HG02852 (cell line): Measurements from ENCODE around the gene GRIK1.

Experiments
- ATAC-seq: cut with Tn5 transposase; IDR thresholded peaks from one replicate; pipeline ENCODE4 v1.9.1; 2021; ENCODE audit warnings: mild to moderate bottlenecking, moderate library complexity; ENCODE audit not compliant: unreplicated experiment

The GRIK1 gene

GRCh38 chr21:29499734-29500343 lies 440.0 kb downstream of the GRIK1 start:
- no peak for ATAC-seq

- ATAC-seq: no peak
These were observed 440.6 kb downstream of the GRIK1 start for GRCh38 chr21:29499229-29499628.

- ATAC-seq: no peak
These were observed 443.5 kb downstream of the GRIK1 start for GRCh38 chr21:29496337-29496736.

GRCh38 chr21:29490016-29490415 lies 449.8 kb downstream of the GRIK1 start:
- no peak for ATAC-seq

GRCh38 chr21:29487154-29487553 lies 452.6 kb downstream of the GRIK1 start:
- ATAC-seq: no peak
